HG03432 (cell line): ENCODE measurements around the gene CC2D2B.

Experiments used
- ATAC-seq: cut with Tn5 transposase; IDR thresholded peaks from one replicate; pipeline ENCODE4 v1.9.1; 2021; ENCODE audit warnings: mild to moderate bottlenecking, moderate library complexity; ENCODE audit not compliant: unreplicated experiment

Gene CC2D2B

DNA sequence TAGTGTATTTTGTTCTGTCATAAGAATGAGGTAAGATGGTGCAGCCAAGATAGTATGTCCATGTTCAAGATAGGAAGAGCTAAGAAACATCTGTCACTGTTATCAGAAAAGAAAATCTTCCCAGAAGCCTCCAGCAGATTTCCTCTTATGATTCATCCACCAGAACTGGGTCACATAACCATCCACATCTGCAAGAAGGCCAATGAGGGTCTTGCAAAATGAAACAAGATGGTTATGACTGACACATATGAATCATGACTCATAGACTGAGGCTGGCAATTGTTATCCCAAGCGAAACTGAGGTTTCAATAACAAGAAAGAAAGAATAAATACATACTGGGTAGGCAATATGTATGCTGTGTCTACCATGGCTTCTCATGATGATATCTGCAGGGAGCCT, 165.9 kb downstream of the CC2D2B start:
- no peak for ATAC-seq

DNA sequence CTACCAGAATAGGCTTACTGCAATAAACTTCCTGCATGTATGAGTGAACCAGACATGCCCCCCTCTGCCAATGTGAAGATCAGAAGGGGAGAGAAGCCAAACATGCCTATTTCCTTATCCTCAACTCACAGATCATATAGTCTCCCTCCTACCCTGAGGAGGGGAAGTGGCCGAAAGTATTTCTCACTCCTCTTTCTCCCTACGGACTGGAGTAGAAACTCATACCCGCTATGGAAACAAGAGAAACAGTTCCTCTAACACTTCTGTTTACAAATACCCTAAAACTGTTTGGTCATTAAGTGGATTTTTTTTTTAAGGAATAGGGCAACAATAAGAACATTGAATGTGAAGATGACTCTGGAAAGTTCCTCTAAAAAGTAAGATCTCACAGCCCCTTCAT, 167.0 kb downstream of the CC2D2B start:
- ATAC-seq: no peak

DNA sequence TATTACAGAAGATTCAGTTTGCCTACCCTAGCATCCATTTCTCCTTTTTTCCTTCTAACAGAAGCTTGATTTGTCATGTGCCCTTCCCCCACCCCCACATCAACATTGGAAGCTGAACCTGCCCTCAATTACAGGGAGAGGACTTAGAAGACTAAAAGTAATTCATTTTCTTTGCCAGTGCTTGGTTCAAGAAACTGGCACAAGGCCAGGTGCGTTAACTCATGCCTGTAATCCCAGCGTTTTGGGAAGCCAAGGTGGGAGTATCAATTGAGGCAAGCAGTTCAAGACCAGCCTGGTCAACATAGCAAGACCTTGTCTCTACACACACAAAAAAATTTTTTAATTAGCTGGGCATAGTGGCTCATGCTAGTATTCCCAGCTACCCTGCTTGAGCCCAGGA, 168.2 kb downstream of the CC2D2B start:
- no peak for ATAC-seq

DNA sequence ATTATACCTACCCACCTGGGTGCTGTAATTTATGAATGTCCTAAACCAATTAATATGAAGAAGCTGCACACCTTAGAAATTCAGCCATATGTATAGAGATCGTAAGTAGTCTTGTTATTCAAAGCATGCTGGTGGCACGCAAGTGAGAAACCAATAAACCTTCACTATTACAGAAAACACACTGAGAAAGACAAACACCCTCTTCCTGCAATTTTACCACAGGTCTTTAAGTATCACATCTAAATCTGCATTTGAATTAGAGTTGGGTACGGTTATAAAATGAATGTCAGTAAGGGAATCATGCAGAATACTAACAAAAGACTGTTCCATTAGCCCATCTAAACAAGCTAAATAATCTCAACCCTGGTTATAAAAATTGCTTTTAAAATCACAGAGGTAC, 169.4 kb downstream of the CC2D2B start:
- ATAC-seq: no peak

DNA sequence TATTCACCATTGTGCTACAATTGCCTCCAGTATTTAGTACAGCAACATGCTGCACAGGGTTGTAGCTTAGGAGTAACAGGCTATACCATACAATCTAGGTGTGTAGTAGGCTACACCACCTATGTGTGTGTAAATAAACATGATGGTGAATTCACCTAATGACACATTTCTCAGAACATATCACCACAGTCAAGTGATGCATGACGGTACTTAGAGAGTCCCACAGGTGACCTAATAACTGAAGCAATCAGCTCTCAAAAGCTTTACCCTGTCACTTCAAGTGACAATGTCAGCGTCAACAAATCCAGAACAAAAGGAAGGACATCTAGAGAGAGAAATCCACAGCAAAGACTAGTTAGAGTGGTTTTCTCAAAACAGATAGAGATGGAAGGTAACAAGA, 174.4 kb downstream of the CC2D2B start:
- no peak for ATAC-seq
